HepG2 (cell line): ENCODE data around the gene DCP1B. TPM values are rescaled to one million over a fixed set of nuclear protein-coding genes. Genes with fewer than 3 reads are reported as not detected.

Source experiments
- ATAC-seq: fragments of 200-7000 bp; cut with Tn5 transposase; 3 replicates; pipeline ENCODE4 v1.9.1; 2020; ENCODE audit warnings: mild to moderate bottlenecking, moderate library complexity
- BruUV-seq: library from RNA; stranded (reverse); fragments of 400-500 nt; replicated peaks from 2 replicates; lab custom pipeline; 2021; lab: Mats Ljungman, UMichigan
- CTCF ChIA-PET: fragments of 300-600 bp; formaldehyde crosslinking; extraction: SDS; loops from one replicate; lab custom pipeline; 2021; ENCODE audit warnings: low total read pairs, inconsistent platforms, low intra/inter-chr PET ratio; lab: Yijun Ruan, JAX
- POLR2A ChIA-PET: fragments of 350-600 bp; sonication (Branson Sonifier 250); formaldehyde crosslinking; loops from one replicate; lab custom pipeline; 2020; ENCODE audit warnings: antibody characterized with exemption, inconsistent platforms; lab: Yijun Ruan, JAX
- DNase-seq: peaks from one replicate; pipeline ENCODE4 v3.0.0-alpha.2; 2015; ENCODE audit warnings: low spot score
- FAIRE-seq: peaks from 3 replicates; lab custom pipeline; 2011; peaks lifted over from hg19 to GRCh38; lab: Jason Lieb, UNC
- H2AFZ ChIP-seq: one replicate; pipeline ENCODE4 v1.6.1; 2011; ENCODE audit warnings: low read length, inconsistent platforms
- H3K27ac ChIP-seq: fragments of 300-600 bp; 3 replicates; pipeline ENCODE4 v1.8.0; 2011; ENCODE audit warnings: mixed run types, mild to moderate bottlenecking, mixed read lengths, low read length, inconsistent platforms; ENCODE audit not compliant: insufficient read depth; ENCODE audit errors: extremely low read length
- H3K27me3 ChIP-seq, 2 experiments: fragments of 200-600 bp in 1 of 2; 2 replicates in 1 of 2; 3 replicates in 1 of 2; pipeline versions ENCODE4 v1.6.0 to v1.8.0; 2011; ENCODE audit warnings: low read length in 2 of 2, mild to moderate bottlenecking in 2 of 2, moderate library complexity in 2 of 2, inconsistent platforms in 1 of 2; ENCODE audit not compliant: insufficient read depth in 2 of 2, control insufficient read depth in 1 of 2
- H3K36me3 ChIP-seq, 2 experiments: fragments of 200-600 bp in 1 of 2; replicated peaks in 1 of 2; 2 replicates in 1 of 2; 3 replicates in 1 of 2; pipeline versions ENCODE4 v1.5.1 to v1.8.0; 2011; ENCODE audit warnings: low read length in 2 of 2, inconsistent platforms in 1 of 2; ENCODE audit not compliant: insufficient read depth in 2 of 2, control insufficient read depth in 1 of 2
- H3K4me1 ChIP-seq: 2 replicates; pipeline ENCODE4 v1.5.1; 2012; ENCODE audit warnings: low read length, inconsistent platforms; ENCODE audit not compliant: insufficient read depth
- H3K4me2 ChIP-seq: 2 replicates; pipeline ENCODE4 v1.6.0; 2011; ENCODE audit warnings: low read depth, low read length, inconsistent platforms
- H3K4me3 ChIP-seq, 3 experiments: fragments of 200-600 bp in 1 of 3; sonication (generic), shearing (Covaris generic) in 1 of 3; replicated peaks in 1 of 3; 2 replicates each; pipeline ENCODE4 v1.5.1; 2011 to 2016; ENCODE audit warnings: low read length in 3 of 3, inconsistent platforms in 2 of 3, low read depth in 2 of 3, mild to moderate bottlenecking in 2 of 3, control low read depth in 1 of 3, mixed read lengths in 1 of 3; ENCODE audit not compliant: insufficient read depth in 1 of 3
- H3K79me2 ChIP-seq: one replicate; pipeline ENCODE4 v1.6.1; 2011; ENCODE audit warnings: low read length, inconsistent platforms; ENCODE audit not compliant: insufficient read depth
- H3K9ac ChIP-seq: 2 replicates; pipeline ENCODE4 v1.6.0; 2011; ENCODE audit warnings: mild to moderate bottlenecking, low read depth, low read length, inconsistent platforms; ENCODE audit not compliant: insufficient read depth
- H3K9me3 ChIP-seq: 2 replicates; pipeline ENCODE4 v1.5.1; 2012; ENCODE audit warnings: mild to moderate bottlenecking, low read length
- H4K20me1 ChIP-seq: 2 replicates; pipeline ENCODE4 v1.6.0; 2011; ENCODE audit warnings: inconsistent platforms, mild to moderate bottlenecking, low read length, moderate library complexity; ENCODE audit not compliant: insufficient read depth
- CEBPB ChIP-seq: IDR thresholded peaks from 2 replicates; pipeline ENCODE4 v1.6.1; 2011; ENCODE audit warnings: low read depth, low read length, improper control_type of control experiment, borderline replicate concordance
- FOXJ3 ChIP-seq: sonication (generic); formaldehyde crosslinking; IDR thresholded peaks from 2 replicates; pipeline ENCODE4 v1.4.0; 2020; ENCODE audit warnings: missing genetic modification reagents, mild to moderate bottlenecking, borderline replicate concordance
- NFAT5 ChIP-seq: sonication (generic); formaldehyde crosslinking; IDR thresholded peaks from 2 replicates; pipeline ENCODE4 v1.4.0; 2020; ENCODE audit warnings: missing genetic modification reagents
- ZNF253 ChIP-seq: sonication (generic); formaldehyde crosslinking; IDR thresholded peaks from 2 replicates; pipeline ENCODE4 v1.8.0; 2022; ENCODE audit warnings: mild to moderate bottlenecking, missing genetic modification reagents, borderline replicate concordance
- ZNF3 ChIP-seq: IDR thresholded peaks from 2 replicates; pipeline ENCODE4 v1.7.0; 2017; ENCODE audit warnings: inconsistent platforms
- ZNF333 ChIP-seq: sonication (generic); formaldehyde crosslinking; IDR thresholded peaks from 2 replicates; pipeline ENCODE4 v1.4.0; 2020; ENCODE audit warnings: mild to moderate bottlenecking, missing genetic modification reagents, borderline replicate concordance
- ZNF687 ChIP-seq: sonication (generic); formaldehyde crosslinking; IDR thresholded peaks from 2 replicates; pipeline ENCODE4 v1.5.1; 2020; ENCODE audit warnings: mild to moderate bottlenecking, missing genetic modification reagents, moderate library complexity
- WGBS: methylation state at CpG from one replicate; pipeline ENCODE4 v1.1.6; 2017; ENCODE audit warnings: low lambda C conversion rate; 5-methylcytosine and 5-hydroxymethylcytosine counted together
- in situ Hi-C: cut with HindIII; loops from 2 replicates; pipeline ENCODE4 v1.10.0; 2017; ENCODE audit warnings: low pct_unique_long_range_greater_than_20kb; ENCODE audit not compliant: extremely low pct_ligation_motif_present
- intact Hi-C: fragments of 100-400 bp; cut with micrococcal nuclease; formaldehyde crosslinking; loops from one replicate; pipeline ENCODE4 v1.10.0; 2022; ENCODE audit not compliant: unreplicated experiment
- polyA plus RNA-seq, 8 experiments: library from polyadenylated mRNA; depleted of rRNA in 3 of 8; stranded (reverse) in 7 of 8; unstranded in 1 of 8; fragments of >200 nt; fragmentation: Illumina TruSeq in 4 of 8; extraction: Trizol in 4 of 8; gene quantifications; 2 replicates each; pipeline versions ENCODE4 v1.2.1 to v1.2.3, GENCODE V29; 2011 to 2016; ENCODE audit warnings: low read depth in 4 of 8, missing spikeins in 1 of 8, mixed read lengths in 1 of 8; ENCODE audit not compliant: insufficient read depth in 1 of 8
- total RNA-seq, 5 experiments: library from RNA; depleted of rRNA; stranded (reverse); fragments of >200 nt; fragmentation: Illumina TruSeq; extraction: Trizol; gene quantifications; 2 replicates each; pipeline ENCODE4 v1.2.3, GENCODE V29; 2016; ENCODE audit warnings: low read depth in 1 of 5

Gene DCP1B
- total and polyA plus RNA-seq, 2 of the 13 experiments (the other 11 are each of a cell fraction or from before 2014, with no cell fraction given): 11.4 to 27.2 TPM

- no peak overlapping the region for H3K4me2 ChIP-seq
- H4K20me1 ChIP-seq: no peaks in the 10 kb centered on the region; the same call in 1 of the 2 replicates
- H3K9me3 ChIP-seq: no peaks in the 10 kb centered on the region
- no peak overlapping the region for H3K4me3 ChIP-seq
- TF ChIP-seq ZNF333 (CRISPR knock-in tag): no peak
- TF ChIP-seq CEBPB: peak; percentile 22; the same call in 1 of the 2 replicates
- TF ChIP-seq FOXJ3 (CRISPR knock-in tag): no peak
- H3K9ac ChIP-seq: no peak overlapping the region
- WGBS: 97% methylated on average over 4 of the region's 4 CpGs
- ATAC-seq: no peak
- H3K36me3 ChIP-seq: no peaks in the 10 kb centered on the region
- H3K27ac ChIP-seq: no peak overlapping the region
- no peak for DNase-seq
- POLR2A ChIA-PET: no interaction called here
- in situ Hi-C loops (no loop called here), intact Hi-C loops (no loop called here)
- no TSS peak for BruUV-seq
- no peaks in the 10 kb centered on the region for H3K27me3 ChIP-seq
- H2AFZ ChIP-seq: no peak overlapping the region
- H3K79me2 ChIP-seq: no peaks in the 10 kb centered on the region
- no peak for FAIRE-seq
- H3K4me1 ChIP-seq: peaks cover 6% of the 10 kb centered on the region; the same call in 1 of the 2 replicates
- CTCF ChIA-PET: no interaction called here
Observed at GRCh38 chr12:1978078-1978862, 26.0 kb downstream of the DCP1B start.

- Histone ChIP-seq H3K27ac (no peak overlapping the region), H3K4me2 (no peak overlapping the region), H3K79me2 (no peaks in the 10 kb centered on the region), H3K36me3 (no peaks in the 10 kb centered on the region), H4K20me1 (no peaks in the 10 kb centered on the region; the same call in 1 of the 2 replicates), H2AFZ (no peak overlapping the region), H3K4me1 (peaks cover 6% of the 10 kb centered on the region; the same call in 1 of the 2 replicates), H3K9ac (no peak overlapping the region), H3K9me3 (no peaks in the 10 kb centered on the region), H3K4me3 (no peak overlapping the region), H3K27me3 (no peaks in the 10 kb centered on the region)
- 79% methylated on average over 1 of the region's 1 CpG for WGBS
- POLR2A ChIA-PET: no interaction called here
- BruUV-seq: no TSS peak
- CTCF ChIA-PET: no interaction called here
- intact Hi-C loops: no loop called here
- in situ Hi-C loops: no loop called here
- ATAC-seq (no peak), FAIRE-seq (no peak), DNase-seq (no peak)
- no peak for TF ChIP-seq ZNF253 (CRISPR knock-in tag)
- TF ChIP-seq ZNF687 (CRISPR knock-in tag): no peak
- no peak for TF ChIP-seq ZNF3 (CRISPR knock-in tag)
- no peak for TF ChIP-seq NFAT5 (CRISPR knock-in tag)
Observed at GRCh38 chr12:1977588-1977987, 26.7 kb downstream of the DCP1B start.
